LNCaP clone FGC (cell line): Measurements from ENCODE around the gene ADCY4.
A peak's percentile ranks its signal among the peaks of the same experiment; 100 is the strongest.

Experiments
- DNase-seq: peaks from one replicate; pipeline ENCODE4 v3.0.0-alpha.2; 2011; ENCODE audit warnings: low read depth
- H3K4me3 ChIP-seq: 2 replicates; pipeline ENCODE4 v1.5.1; 2011; ENCODE audit warnings: mild to moderate bottlenecking, low read depth, low read length, control low read depth
- TF ChIP-seq, protein P1 (sequence below): IDR thresholded peaks from 2 replicates; pipeline ENCODE4 v1.5.1; 2012; ENCODE audit warnings: mild to moderate bottlenecking; ENCODE audit not compliant: control insufficient read depth, insufficient read depth; ENCODE audit errors: extremely low read depth

Gene ADCY4

GRCh38 chr14:24280797-24281460 is 53.9 kb downstream of the ADCY4 start:
- H3K4me3 ChIP-seq: no peak overlapping the region
- TF ChIP-seq, protein P1, sequence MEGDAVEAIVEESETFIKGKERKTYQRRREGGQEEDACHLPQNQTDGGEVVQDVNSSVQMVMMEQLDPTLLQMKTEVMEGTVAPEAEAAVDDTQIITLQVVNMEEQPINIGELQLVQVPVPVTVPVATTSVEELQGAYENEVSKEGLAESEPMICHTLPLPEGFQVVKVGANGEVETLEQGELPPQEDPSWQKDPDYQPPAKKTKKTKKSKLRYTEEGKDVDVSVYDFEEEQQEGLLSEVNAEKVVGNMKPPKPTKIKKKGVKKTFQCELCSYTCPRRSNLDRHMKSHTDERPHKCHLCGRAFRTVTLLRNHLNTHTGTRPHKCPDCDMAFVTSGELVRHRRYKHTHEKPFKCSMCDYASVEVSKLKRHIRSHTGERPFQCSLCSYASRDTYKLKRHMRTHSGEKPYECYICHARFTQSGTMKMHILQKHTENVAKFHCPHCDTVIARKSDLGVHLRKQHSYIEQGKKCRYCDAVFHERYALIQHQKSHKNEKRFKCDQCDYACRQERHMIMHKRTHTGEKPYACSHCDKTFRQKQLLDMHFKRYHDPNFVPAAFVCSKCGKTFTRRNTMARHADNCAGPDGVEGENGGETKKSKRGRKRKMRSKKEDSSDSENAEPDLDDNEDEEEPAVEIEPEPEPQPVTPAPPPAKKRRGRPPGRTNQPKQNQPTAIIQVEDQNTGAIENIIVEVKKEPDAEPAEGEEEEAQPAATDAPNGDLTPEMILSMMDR: no peak
- DNase-seq: no peak

DNA sequence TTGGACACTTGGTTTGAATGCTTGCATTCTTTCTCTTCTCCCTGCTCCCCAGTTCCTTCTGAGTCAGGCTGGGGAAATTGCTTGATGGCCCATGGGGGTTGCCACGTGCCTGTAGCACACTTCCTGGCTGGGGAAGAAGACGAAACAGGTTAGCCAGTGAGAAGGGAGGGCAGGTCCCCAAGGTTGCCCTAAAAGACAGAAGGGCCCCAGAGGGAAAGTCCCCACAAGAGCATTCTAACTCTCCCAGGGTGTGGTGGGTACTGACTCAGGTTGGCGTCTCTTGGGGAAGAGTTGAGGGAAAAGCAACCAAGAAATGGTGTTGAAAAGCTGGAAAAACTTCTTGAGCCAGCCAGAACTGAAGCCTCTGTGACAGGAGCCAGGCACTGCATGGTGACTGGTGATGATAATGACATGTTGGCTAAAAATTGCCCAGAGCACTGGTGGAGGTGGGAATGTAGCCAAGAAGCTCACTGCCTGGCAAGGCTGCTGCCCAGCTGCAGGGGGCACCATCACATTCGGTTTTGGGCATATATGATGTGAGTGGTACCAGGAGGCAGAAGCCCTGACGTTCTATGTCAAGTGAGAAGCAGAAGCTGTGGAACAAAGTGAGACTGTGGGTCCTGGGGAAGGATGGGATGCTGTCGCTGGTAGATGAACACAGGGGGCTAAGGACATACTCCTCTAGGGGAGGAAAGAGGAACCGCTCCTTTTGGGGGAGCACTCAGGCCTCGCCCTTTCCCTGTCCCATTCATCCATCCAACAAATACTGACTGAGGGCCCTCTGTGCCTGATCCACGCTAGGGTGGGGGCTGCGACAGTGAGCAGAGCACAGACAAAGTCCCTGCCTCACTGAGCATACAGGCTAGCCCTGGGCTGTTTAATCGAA is 55.3 kb downstream of the ADCY4 start:
- TF ChIP-seq, protein P1: 0 out of 2 replicates have a peak, but pooled peaks have one; percentile 12
- H3K4me3 ChIP-seq: no peak overlapping the region
- no peak for DNase-seq

- TF ChIP-seq, protein P1: no peak
- DNase-seq: no peak
- no peak overlapping the region for H3K4me3 ChIP-seq
These were observed 56.4 kb downstream of the ADCY4 start for GRCh38 chr14:24278424-24278823.

GRCh38 chr14:24277606-24278321 is 57.1 kb downstream of the ADCY4 start:
- TF ChIP-seq, protein P1: no peak
- H3K4me3 ChIP-seq: no peak overlapping the region
- no peak for DNase-seq

DNA sequence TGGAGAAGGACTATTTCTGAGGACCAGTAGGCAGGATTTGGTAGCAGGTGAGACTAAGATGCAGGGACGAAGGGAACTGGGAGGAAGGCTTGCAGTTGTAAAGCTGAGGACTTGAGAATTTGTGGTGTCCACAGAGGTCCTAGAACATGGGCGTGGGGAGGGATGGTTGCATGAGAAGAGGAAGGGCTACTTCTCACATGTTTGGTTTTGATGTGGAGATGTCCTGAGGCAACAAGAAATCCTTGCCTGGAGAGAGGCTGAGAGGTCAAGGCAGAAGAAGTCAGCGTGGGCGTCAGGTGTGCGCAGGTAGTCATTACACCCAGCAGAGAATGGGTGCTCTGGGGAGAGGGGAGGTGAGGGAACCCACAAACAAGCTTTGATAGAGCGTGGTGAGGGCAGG is 57.8 kb downstream of the ADCY4 start:
- TF ChIP-seq, protein P1: no peak
- no peak overlapping the region for H3K4me3 ChIP-seq

DNA sequence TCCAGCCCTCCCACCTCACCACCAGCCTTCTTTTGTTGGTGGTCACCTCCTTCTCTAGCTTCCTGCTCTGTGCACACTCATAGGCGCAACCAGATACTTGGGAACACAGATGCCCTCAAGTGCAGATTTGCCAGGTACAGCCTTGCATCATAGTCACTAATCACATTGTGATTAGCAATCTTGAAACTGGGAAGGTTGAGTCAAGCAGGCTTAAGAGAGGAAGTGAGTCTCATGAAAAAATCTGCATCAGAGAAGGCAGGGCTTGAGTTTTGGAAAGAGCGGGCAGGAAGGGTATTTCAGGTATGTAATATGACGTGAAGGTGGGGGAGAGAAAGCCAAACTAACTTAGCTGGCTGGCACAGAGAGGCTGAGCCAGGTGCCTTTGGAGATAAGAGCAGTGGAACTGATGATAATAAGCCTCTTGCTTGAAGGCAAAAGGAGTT is 60.7 kb downstream of the ADCY4 start:
- TF ChIP-seq, protein P1: no peak
- no peak overlapping the region for H3K4me3 ChIP-seq
- DNase-seq: no peak

More for the DNA sequence above, 57.8 kb downstream of the ADCY4 start:
- no peak for DNase-seq
